Kidney epithelial cell (primary cell): ENCODE results near the gene MYL6B. TPM values are rescaled to one million over a fixed set of nuclear protein-coding genes. Genes with fewer than 3 reads are reported as not detected.

Experiments used
- DNase-seq: peaks from one replicate; pipeline ENCODE4 v3.0.0-alpha.2; 2010; ENCODE audit warnings: low read depth
- H3K27me3 ChIP-seq: 2 replicates; pipeline ENCODE4 v1.6.0; 2011; ENCODE audit warnings: low read length; ENCODE audit not compliant: control insufficient read depth, insufficient read depth
- H3K36me3 ChIP-seq: 2 replicates; pipeline ENCODE4 v1.5.1; 2011; ENCODE audit warnings: low read length; ENCODE audit not compliant: control insufficient read depth, insufficient read depth
- H3K4me3 ChIP-seq: 2 replicates; pipeline ENCODE4 v1.5.1; 2011; ENCODE audit warnings: low read depth, mild to moderate bottlenecking, control low read depth, low read length
- total RNA-seq: library from RNA; depleted of rRNA; stranded (reverse); fragments of >200 nt; gene quantifications from 2 replicates; pipeline ENCODE4 v1.2.3, GENCODE V29; 2015
- TF ChIP-seq, protein P1 (sequence below): IDR thresholded peaks from 2 replicates; pipeline ENCODE4 v1.5.1; 2011; ENCODE audit warnings: mild to moderate bottlenecking, moderate library complexity, low read length, control low read depth, inconsistent platforms; ENCODE audit not compliant: insufficient read depth, poor library complexity, severe bottlenecking

Gene MYL6B
- total RNA-seq, 1 donor from 2014 or later: 107 TPM

DNA sequence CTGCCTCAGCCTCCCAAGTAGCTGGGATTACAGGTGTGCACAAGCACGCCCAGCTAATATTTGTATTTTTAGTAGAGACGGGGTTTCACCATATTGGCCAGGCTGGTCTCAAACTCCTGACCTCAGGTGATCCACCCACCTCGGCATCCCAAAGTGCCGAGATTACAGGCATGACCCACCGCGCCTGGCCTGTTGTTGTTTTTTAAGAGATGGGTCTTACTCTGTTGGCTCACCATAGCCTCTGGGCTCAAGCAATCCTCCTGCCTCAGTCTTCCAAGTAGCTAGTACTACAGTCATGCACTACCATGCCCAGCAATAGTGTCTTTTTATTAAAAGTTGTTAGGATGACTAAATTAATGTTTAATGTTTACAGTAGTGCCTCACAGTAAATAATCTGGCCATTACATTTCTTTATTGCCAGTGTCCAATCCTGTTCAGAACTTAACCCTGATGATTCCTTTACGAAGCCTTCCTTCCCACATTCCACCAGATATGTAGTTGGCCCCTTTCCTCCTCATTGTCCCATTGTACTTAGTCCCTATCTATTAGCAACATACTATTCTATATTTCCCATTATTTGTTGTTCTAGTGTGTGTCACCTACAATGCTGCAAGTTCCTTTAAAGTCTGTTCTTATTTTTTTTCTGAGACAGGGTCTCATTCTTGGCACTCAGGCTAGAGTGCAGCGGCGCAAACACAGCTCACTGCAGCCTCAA, 45.7 kb downstream of the MYL6B start:
- Histone ChIP-seq H3K36me3 (no peaks in the 10 kb centered on the region), H3K27me3 (no peaks in the 10 kb centered on the region), H3K4me3 (no peak overlapping the region)
- TF ChIP-seq, protein P1, sequence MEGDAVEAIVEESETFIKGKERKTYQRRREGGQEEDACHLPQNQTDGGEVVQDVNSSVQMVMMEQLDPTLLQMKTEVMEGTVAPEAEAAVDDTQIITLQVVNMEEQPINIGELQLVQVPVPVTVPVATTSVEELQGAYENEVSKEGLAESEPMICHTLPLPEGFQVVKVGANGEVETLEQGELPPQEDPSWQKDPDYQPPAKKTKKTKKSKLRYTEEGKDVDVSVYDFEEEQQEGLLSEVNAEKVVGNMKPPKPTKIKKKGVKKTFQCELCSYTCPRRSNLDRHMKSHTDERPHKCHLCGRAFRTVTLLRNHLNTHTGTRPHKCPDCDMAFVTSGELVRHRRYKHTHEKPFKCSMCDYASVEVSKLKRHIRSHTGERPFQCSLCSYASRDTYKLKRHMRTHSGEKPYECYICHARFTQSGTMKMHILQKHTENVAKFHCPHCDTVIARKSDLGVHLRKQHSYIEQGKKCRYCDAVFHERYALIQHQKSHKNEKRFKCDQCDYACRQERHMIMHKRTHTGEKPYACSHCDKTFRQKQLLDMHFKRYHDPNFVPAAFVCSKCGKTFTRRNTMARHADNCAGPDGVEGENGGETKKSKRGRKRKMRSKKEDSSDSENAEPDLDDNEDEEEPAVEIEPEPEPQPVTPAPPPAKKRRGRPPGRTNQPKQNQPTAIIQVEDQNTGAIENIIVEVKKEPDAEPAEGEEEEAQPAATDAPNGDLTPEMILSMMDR: no peak
- DNase-seq: no peak

DNA sequence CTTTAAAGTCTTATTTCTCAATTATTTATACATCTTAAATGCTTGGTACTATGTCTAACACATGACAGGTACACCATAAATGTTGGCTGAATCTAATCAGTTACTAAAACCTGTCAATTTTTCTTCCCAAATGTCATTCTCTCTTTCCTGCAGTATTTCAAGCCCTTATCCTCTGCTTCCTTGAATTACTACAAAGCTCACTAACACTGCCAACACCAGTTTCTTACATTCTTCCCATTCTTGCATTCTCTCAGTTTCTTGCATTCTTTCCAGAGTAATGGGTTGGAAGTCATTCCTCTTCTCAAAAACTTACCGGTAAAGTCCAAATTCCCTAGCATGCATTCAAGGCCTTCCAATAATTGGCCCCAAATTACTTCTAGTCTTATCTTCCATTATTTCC, 46.4 kb downstream of the MYL6B start:
- H3K4me3 ChIP-seq: no peak overlapping the region
- no peak for DNase-seq
- TF ChIP-seq, protein P1: no peak
- no peaks in the 10 kb centered on the region for H3K27me3 ChIP-seq
- H3K36me3 ChIP-seq: no peaks in the 10 kb centered on the region

DNA sequence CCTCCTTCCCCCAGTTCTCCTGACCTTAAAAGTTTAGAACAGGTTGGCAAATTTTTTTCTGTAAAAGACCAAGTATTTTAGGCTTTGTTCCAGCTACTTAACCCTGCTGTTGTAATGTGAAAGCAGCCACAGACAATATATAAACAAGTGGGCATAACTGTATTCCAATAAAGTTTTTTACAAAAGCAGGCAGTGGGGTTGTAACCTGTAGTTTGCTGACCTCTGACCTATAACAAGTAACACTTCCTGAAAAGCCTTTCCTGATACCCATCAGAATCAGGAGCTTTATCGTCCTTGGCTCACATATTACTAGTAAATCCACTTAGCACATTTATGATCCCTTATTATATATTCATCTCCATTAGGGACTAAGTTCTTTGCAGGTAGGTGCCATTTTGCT, 50.0 kb downstream of the MYL6B start:
- Histone ChIP-seq H3K27me3 (no peaks in the 10 kb centered on the region), H3K4me3 (no peak overlapping the region), H3K36me3 (peaks cover 4% of the 10 kb centered on the region)
- DNase-seq: no peak
- TF ChIP-seq, protein P1: no peak

DNA sequence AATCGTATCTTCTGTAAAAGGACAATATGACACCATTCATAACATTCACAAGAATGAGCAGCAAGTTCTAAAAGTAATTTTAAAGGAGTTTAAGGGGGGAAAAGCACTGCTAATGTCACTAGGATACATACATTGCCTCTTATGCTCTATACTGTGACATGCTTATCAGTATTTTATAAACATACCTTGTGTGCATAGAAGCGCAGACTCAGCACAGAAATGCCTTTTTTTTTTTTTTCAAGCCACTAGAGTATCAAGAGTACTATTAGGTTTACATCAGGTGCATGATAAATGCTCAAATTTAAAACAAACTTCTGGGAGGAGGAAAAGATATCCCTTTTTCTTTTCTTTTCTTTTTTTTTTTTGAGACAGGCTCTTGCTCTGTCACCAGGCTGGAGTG, 50.5 kb downstream of the MYL6B start:
- Histone ChIP-seq H3K36me3 (peaks cover 4% of the 10 kb centered on the region), H3K27me3 (no peaks in the 10 kb centered on the region), H3K4me3 (no peak overlapping the region)
- DNase-seq: no peak
- TF ChIP-seq, protein P1: no peak

DNA sequence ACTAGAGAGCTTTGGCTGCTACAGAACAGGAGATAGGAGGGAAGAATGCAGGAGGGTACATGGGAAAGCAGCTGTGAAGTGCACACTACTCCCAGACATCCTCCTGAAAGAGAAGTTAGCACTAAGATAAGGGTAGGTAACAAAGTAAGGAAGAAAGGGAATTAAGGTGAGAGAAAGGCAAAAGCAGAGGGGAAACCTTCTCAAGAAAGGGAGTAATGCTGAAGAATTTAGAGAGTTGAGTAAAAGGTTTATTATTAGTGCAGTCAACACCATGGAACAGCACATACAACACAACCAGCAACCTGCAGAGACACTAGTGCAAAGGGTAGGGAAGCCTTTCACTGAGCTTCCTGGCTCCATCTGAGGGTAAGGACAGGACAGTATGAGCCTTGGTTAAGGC, 51.9 kb downstream of the MYL6B start:
- TF ChIP-seq, protein P1: no peak
- Histone ChIP-seq H3K36me3 (peaks cover 4% of the 10 kb centered on the region), H3K27me3 (no peaks in the 10 kb centered on the region), H3K4me3 (no peak overlapping the region)
- DNase-seq: no peak

DNA sequence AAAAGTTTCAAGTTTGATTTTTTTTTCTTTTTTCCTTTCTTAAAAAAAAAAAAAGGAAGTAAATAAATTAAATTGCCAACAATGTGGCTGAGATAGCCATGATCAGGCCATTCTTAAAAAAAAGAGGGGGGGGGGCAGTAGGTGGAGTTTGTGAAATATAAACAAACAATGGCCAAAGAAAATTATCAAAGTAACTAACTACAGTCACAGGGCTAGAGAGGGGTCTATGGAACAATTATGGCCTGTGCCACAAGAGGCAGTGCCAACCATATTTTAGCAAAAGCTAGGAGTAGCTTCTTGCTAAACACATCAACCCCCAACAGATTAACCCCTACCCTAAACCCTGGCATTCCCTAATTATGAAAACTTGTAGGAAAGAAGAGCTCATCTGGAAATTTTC, 53.1 kb downstream of the MYL6B start:
- TF ChIP-seq, protein P1: no peak
- peaks cover 7% of the 10 kb centered on the region for H3K36me3 ChIP-seq

More for the DNA sequence above, 53.1 kb downstream of the MYL6B start:
- Histone ChIP-seq H3K27me3 (no peaks in the 10 kb centered on the region), H3K4me3 (no peak overlapping the region)
- DNase-seq: no peak
